ENCODE measurements around the gene UHRF1.
A peak's percentile ranks its signal among the peaks of the same experiment; 100 is the strongest.
"Not testable (repeated sequence)": the region's sequence is repeated elsewhere in the genome, so short reads cannot be mapped to it uniquely, and the experiment has no call there.

The UHRF1 gene

GRCh38 chr19:4974880-4975469 lies 65.7 kb downstream of the UHRF1 start:
- DNase-seq, result no peak

GRCh38 chr19:4975601-4976000 lies 66.3 kb downstream of the UHRF1 start:
- not testable (repeated sequence) for DNase-seq

GRCh38 chr19:4976401-4977298 lies 67.3 kb downstream of the UHRF1 start:
- peak; percentile 78 for DNase-seq

- no peak for DNase-seq
Measured at GRCh38 chr19:4977299-4978174, 68.2 kb downstream of the UHRF1 start.

- DNase-seq, result no peak
Measured at GRCh38 chr19:4979211-4979807, 70.0 kb downstream of the UHRF1 start.

- no peak for DNase-seq
Measured at GRCh38 chr19:4980067-4980466, 70.8 kb downstream of the UHRF1 start.

GRCh38 chr19:4980838-4981680 lies 71.8 kb downstream of the UHRF1 start:
- no peak for DNase-seq

- DNase-seq, result no peak
Measured at GRCh38 chr19:4981681-4981958, 72.3 kb downstream of the UHRF1 start.

GRCh38 chr19:4983346-4984105 lies 74.2 kb downstream of the UHRF1 start:
- no peak for DNase-seq

- DNase-seq, result no peak
Measured at GRCh38 chr19:4984106-4984380, 74.7 kb downstream of the UHRF1 start.

GRCh38 chr19:4984438-4984990 lies 75.2 kb downstream of the UHRF1 start:
- no peak for DNase-seq

- no peak for DNase-seq
Measured at GRCh38 chr19:4985551-4985991, 76.3 kb downstream of the UHRF1 start.

- DNase-seq, result no peak
Measured at GRCh38 chr19:4986056-4986455, 76.8 kb downstream of the UHRF1 start.

GRCh38 chr19:4986471-4986891 lies 77.2 kb downstream of the UHRF1 start:
- DNase-seq, result no peak

GRCh38 chr19:4987256-4987655 lies 78.0 kb downstream of the UHRF1 start:
- no peak for DNase-seq

- DNase-seq, result no peak
Measured at GRCh38 chr19:4987692-4988370, 78.5 kb downstream of the UHRF1 start.

- peak; percentile 9 for DNase-seq
Measured at GRCh38 chr19:4988770-4989251, 79.5 kb downstream of the UHRF1 start.

- DNase-seq, result no peak
Measured at GRCh38 chr19:4990306-4990705, 81.0 kb downstream of the UHRF1 start.

GRCh38 chr19:4991538-4991937 lies 82.2 kb downstream of the UHRF1 start:
- DNase-seq, result no peak

GRCh38 chr19:4991996-4992698 lies 82.8 kb downstream of the UHRF1 start:
- DNase-seq, result no peak

All from midbrain (tissue), 1 donor.